ENCODE measurements around the gene PEX16. TPM values are rescaled to one million over a fixed set of nuclear protein-coding genes. Genes with fewer than 3 reads are reported as not detected.

Gene PEX16
- total RNA-seq, 6 donors from 2014 or later, result 22.9 to 43.0 (median 32.6) TPM

GRCh38 chr11:45880772-45881570 lies 36.7 kb downstream of the PEX16 start:
- peaks cover 19 to 59% (median 49%) of the 10 kb centered on the region in 4 donors for H3K36me3 ChIP-seq
- WGBS, 2 donors, result 90 to 93% methylated on average over 13 to 15 of the region's 15 CpGs

GRCh38 chr11:45879803-45880686 lies 37.6 kb downstream of the PEX16 start:
- no peak for DNase-seq
- TF ChIP-seq POLR2A (IDR thresholded peaks at IDR 0.05) (no peak), POLR2AphosphoS5 (IDR thresholded peaks at IDR 0.05) (no peak), EP300 (IDR thresholded peaks at IDR 0.05) (no peak), CTCF (IDR thresholded peaks at IDR 0.05) (no peak)

More at GRCh38 chr11:45880772-45881570, 36.7 kb downstream of the PEX16 start:
- TF ChIP-seq EP300 (IDR thresholded peaks at IDR 0.05) (no peak), POLR2A (IDR thresholded peaks at IDR 0.05) (no peak), CTCF (IDR thresholded peaks at IDR 0.05) (no peak), POLR2AphosphoS5 (IDR thresholded peaks at IDR 0.05) (no peak)
- no peaks in the 10 kb centered on the region for H3K9me3 ChIP-seq
- H3K4me1 ChIP-seq, result peaks cover 3 to 9% (median 6%) of the 10 kb centered on the region in 4 donors
- peaks cover 0 to 3% (median 0%) of the 10 kb centered on the region in 4 donors for H3K27me3 ChIP-seq
- H3K4me3 ChIP-seq, result no peak overlapping the region
- ATAC-seq (ENCODE audit: low FRiP score in 2 of 2) (no peak), DNase-seq (no peak)
- H3K27ac ChIP-seq, result no peak overlapping the region

GRCh38 chr11:45877845-45878244 lies 39.8 kb downstream of the PEX16 start:
- Histone ChIP-seq H3K27me3 (no peaks in the 10 kb centered on the region), H3K4me3 (no peak overlapping the region), H3K36me3 (peaks cover 19 to 90% (median 74%) of the 10 kb centered on the region in 4 donors), H3K4me1 (no peaks in the 10 kb centered on the region), H3K27ac (no peak overlapping the region), H3K9me3 (no peaks in the 10 kb centered on the region)
- TF ChIP-seq CTCF (IDR thresholded peaks at IDR 0.05) (no peak), POLR2A (IDR thresholded peaks at IDR 0.05) (no peak), POLR2AphosphoS5 (IDR thresholded peaks at IDR 0.05) (no peak), EP300 (IDR thresholded peaks at IDR 0.05) (no peak)
- DNase-seq (no peak), ATAC-seq (ENCODE audit: low FRiP score in 2 of 2) (no peak)
- WGBS, 2 donors, result 86 to 92% methylated on average over 3 of the region's 3 CpGs

More at GRCh38 chr11:45879803-45880686, 37.6 kb downstream of the PEX16 start:
- Histone ChIP-seq H3K9me3 (no peaks in the 10 kb centered on the region), H3K4me1 (peaks cover 0 to 1% (median under 1%) of the 10 kb centered on the region in 4 donors), H3K27me3 (no peaks in the 10 kb centered on the region), H3K36me3 (peaks cover 19 to 68% (median 56%) of the 10 kb centered on the region in 4 donors), H3K4me3 (no peak overlapping the region), H3K27ac (no peak overlapping the region)
- WGBS, 2 donors, result 95 to 96% methylated on average over 7 of the region's 7 CpGs
- no peak for ATAC-seq (ENCODE audit: low FRiP score in 2 of 2)

GRCh38 chr11:45877221-45877620 lies 40.5 kb downstream of the PEX16 start:
- H3K9me3 ChIP-seq, result no peaks in the 10 kb centered on the region
- TF ChIP-seq EP300 (IDR thresholded peaks at IDR 0.05) (no peak), POLR2AphosphoS5 (IDR thresholded peaks at IDR 0.05) (no peak), CTCF (IDR thresholded peaks at IDR 0.05) (no peak), POLR2A (IDR thresholded peaks at IDR 0.05) (no peak)
- 93 to 95% methylated on average over 8 of the region's 8 CpGs for whole genome bisulfite sequencing, 2 donors
- DNase-seq (no peak), ATAC-seq (ENCODE audit: low FRiP score in 2 of 2) (no peak)
- no peaks in the 10 kb centered on the region for H3K27me3 ChIP-seq
- H3K4me1 ChIP-seq, result no peaks in the 10 kb centered on the region
- no peak overlapping the region for H3K4me3 ChIP-seq
- H3K27ac ChIP-seq, result no peak overlapping the region
- H3K36me3 ChIP-seq, result peaks cover 19 to 94% (median 75%) of the 10 kb centered on the region in 4 donors
